MG63 (cell line): Measurements from ENCODE around the gene CRIM1. TPM values are rescaled to one million over a fixed set of nuclear protein-coding genes. Genes with fewer than 3 reads are reported as not detected.

ENCODE experiments used
- DNase-seq: peaks from one replicate; pipeline ENCODE4 v3.0.0-alpha.2; 2020
- H3K27me3 ChIP-seq: fragments of 250-450 bp; sonication (Bioruptor Pico); 2 replicates; pipeline ENCODE4 v1.5.1; 2020; ENCODE audit warnings: mild to moderate bottlenecking, moderate library complexity
- H3K36me3 ChIP-seq: fragments of 250-450 bp; sonication (Bioruptor Pico); 2 replicates; pipeline ENCODE4 v1.5.1; 2020; ENCODE audit warnings: mild to moderate bottlenecking, moderate library complexity
- H3K4me3 ChIP-seq: fragments of 250-450 bp; sonication (Bioruptor Pico); 2 replicates; pipeline ENCODE4 v1.5.1; 2020; ENCODE audit warnings: mild to moderate bottlenecking, moderate library complexity
- H3K9me3 ChIP-seq: fragments of 250-450 bp; sonication (Bioruptor Pico); 2 replicates; pipeline ENCODE4 v1.5.1; 2020; ENCODE audit warnings: mild to moderate bottlenecking, moderate library complexity
- total RNA-seq: library from RNA; depleted of rRNA; stranded (reverse); fragments of >200 nt; shearing (Covaris generic); gene quantifications from 2 replicates; pipeline ENCODE4 v1.2.3, GENCODE V29; 2014; ENCODE audit warnings: low replicate concordance

Gene CRIM1
- total RNA-seq, 1 experiment from 2014 or later, result 102 TPM

DNA sequence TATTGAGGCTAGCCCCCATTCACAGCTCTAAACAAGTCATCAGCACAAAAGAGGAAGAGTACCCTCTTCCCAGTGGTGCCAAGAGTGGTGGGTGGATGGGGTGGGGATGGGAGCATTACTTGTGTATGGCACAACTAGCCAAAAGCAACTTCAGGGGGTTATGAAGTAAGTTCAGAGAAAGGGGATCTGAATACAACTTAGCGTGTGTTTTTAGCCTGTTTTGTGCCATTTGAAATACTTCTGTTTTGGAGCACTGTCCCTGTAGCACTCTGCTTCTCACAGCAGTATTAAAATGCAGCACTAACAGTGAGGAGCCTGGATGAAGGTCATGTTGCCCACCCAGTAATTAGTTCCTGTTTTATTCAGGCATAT is 113.5 kb downstream of the CRIM1 start:
- Histone ChIP-seq H3K9me3 (no peaks in the 10 kb centered on the region; the same call in 1 of the 2 replicates), H3K4me3 (no peak overlapping the region), H3K36me3 (peaks cover 98% of the 10 kb centered on the region), H3K27me3 (no peaks in the 10 kb centered on the region)
- no peak for DNase-seq

DNA sequence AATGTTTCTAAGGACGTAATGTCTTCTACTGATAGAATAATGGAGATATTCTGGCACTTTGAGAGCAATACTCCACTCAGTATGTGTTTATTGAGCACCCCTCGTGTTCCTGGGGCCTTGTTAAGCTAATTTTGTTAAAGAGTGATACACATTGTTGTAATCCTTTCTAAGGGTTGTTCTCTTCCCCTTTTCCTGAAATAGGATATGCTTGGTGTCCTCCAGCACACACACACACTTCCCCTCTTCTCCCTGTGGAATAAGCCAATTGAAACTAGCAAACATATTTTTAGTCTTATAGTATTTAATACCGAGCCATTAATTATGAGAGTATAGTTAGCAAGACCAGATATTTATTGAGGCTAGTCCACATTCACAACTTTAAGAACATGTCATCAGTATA is 114.1 kb downstream of the CRIM1 start:
- DNase-seq, result no peak
- Histone ChIP-seq H3K9me3 (peaks cover 4% of the 10 kb centered on the region), H3K36me3 (peaks cover 98% of the 10 kb centered on the region), H3K27me3 (no peaks in the 10 kb centered on the region), H3K4me3 (no peak overlapping the region)

- no peak overlapping the region for H3K4me3 ChIP-seq
- H3K27me3 ChIP-seq, result no peaks in the 10 kb centered on the region
- H3K36me3 ChIP-seq, result peaks cover 99% of the 10 kb centered on the region
- no peak for DNase-seq
- peaks cover 28% of the 10 kb centered on the region for H3K9me3 ChIP-seq
Observed at GRCh38 chr2:36473230-36473629, 117.7 kb downstream of the CRIM1 start.

DNA sequence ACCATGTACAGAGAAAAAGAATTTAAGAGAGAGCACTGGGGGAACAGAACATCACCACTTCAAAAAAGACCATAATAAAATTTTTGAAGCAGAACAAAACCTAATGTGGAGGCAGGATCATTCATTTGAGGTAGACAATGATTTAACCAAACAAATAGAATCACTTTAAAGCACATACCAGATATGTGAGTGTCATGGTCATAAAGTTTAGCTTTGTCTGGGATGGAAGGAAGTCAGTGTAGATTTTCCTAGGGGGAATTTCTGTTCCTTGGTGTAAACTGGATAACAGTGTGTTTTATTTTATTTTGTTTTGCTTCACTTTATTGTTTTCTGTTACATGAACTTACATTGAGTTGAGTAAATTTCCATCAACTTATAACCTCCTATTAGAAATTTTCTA is 120.8 kb downstream of the CRIM1 start:
- Histone ChIP-seq H3K27me3 (no peaks in the 10 kb centered on the region), H3K4me3 (no peak overlapping the region), H3K9me3 (peaks cover 28% of the 10 kb centered on the region), H3K36me3 (peaks cover 97% of the 10 kb centered on the region)
- no peak for DNase-seq

GRCh38 chr2:36477315-36477714 is 121.7 kb downstream of the CRIM1 start:
- Histone ChIP-seq H3K9me3 (peaks cover 28% of the 10 kb centered on the region), H3K36me3 (peaks cover 97% of the 10 kb centered on the region), H3K4me3 (no peak overlapping the region)

DNA sequence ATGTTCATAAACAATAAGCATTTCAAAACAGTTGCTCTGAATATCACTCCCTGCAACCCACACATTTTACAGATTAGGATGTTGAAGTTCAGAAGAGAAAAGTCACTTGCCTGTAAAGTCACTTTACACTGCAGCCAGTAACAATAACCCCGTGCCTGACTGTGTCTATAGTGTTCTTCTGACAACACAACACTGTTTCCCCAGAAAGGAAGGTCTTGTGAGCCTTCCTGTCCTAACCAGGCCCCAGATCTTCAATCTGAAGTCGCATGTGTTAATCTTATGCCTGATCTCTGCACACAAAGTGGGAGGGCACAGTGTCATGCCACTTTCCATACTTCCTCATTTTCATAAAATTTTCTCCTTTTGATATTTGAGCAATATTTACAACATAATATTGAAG is 122.2 kb downstream of the CRIM1 start:
- Histone ChIP-seq H3K4me3 (no peak overlapping the region), H3K27me3 (no peaks in the 10 kb centered on the region), H3K9me3 (peaks cover 28% of the 10 kb centered on the region), H3K36me3 (peaks cover 97% of the 10 kb centered on the region)
- no peak for DNase-seq

More at GRCh38 chr2:36477315-36477714, 121.7 kb downstream of the CRIM1 start:
- no peak for DNase-seq
- no peaks in the 10 kb centered on the region for H3K27me3 ChIP-seq

- DNase-seq, result peak; percentile 86
- Histone ChIP-seq H3K9me3 (peaks cover 28% of the 10 kb centered on the region), H3K27me3 (no peaks in the 10 kb centered on the region), H3K4me3 (no peak overlapping the region), H3K36me3 (peaks cover 97% of the 10 kb centered on the region)
Observed at GRCh38 chr2:36478332-36478738, 122.8 kb downstream of the CRIM1 start.

DNA sequence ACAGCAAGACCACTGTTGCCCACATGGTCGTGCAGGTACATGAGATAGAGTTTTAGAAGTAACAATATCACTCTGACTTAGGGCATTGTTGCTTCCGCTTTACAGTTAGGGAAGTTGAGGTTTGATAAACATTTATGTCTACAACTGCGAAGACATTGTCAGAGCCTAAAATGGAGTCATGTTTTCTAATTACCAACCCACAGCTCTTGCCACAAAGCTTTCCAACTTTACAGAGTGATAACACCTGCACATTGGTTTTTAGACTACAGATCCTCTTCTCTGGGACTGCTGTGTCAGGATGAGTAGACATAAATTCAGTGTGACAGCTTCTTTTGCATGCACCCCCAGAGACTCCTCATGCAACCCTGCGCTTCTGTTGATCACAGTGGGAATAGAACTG is 123.4 kb downstream of the CRIM1 start:
- peaks cover 97% of the 10 kb centered on the region for H3K36me3 ChIP-seq
- H3K27me3 ChIP-seq, result no peaks in the 10 kb centered on the region
- no peak for DNase-seq
- H3K9me3 ChIP-seq, result peaks cover 28% of the 10 kb centered on the region
- no peak overlapping the region for H3K4me3 ChIP-seq

DNA sequence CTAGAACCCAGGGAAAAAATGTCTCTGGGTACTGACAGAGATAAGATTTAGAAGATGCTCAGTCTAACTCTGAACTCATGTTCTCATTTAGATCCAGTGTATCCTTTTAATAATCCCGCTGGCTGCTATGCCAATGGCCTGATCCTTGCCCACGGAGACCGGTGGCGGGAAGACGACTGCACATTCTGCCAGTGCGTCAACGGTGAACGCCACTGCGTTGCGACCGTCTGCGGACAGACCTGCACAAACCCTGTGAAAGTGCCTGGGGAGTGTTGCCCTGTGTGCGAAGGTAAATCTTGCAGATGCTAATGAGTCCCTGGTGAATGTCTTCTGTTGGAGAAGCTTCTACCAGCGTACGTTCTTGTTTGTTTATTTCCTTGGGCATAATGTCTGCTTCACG is 123.8 kb downstream of the CRIM1 start:
- Histone ChIP-seq H3K27me3 (no peaks in the 10 kb centered on the region), H3K36me3 (peaks cover 97% of the 10 kb centered on the region), H3K4me3 (no peak overlapping the region), H3K9me3 (peaks cover 24% of the 10 kb centered on the region)
- DNase-seq, result no peak

DNA sequence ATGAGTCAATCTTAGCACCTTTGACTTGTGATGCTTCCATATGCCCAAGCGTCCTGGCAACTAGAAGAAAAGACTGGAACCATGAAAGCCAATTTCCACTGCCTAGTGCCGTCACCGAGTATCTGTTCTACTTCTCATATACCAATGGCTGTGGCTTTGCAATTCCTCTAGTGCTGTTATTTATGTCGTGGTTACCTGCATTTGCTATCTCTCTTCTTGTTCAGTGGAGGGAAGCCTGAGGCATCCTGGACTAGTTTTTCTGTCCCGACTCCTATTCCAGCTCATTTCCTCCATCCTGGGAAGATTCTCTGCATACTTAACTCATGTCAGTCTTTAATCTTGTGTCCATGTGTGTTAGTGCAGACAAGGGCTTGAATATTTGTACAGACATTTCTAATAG is 124.5 kb downstream of the CRIM1 start:
- H3K4me3 ChIP-seq, result no peak overlapping the region
- H3K36me3 ChIP-seq, result peaks cover 97% of the 10 kb centered on the region
- peaks cover 20% of the 10 kb centered on the region for H3K9me3 ChIP-seq
- no peaks in the 10 kb centered on the region for H3K27me3 ChIP-seq
- no peak for DNase-seq

- no peak overlapping the region for H3K4me3 ChIP-seq
- H3K9me3 ChIP-seq, result peaks cover 14% of the 10 kb centered on the region
- no peak for DNase-seq
- H3K36me3 ChIP-seq, result peaks cover 93% of the 10 kb centered on the region
- H3K27me3 ChIP-seq, result no peaks in the 10 kb centered on the region
Observed at GRCh38 chr2:36480636-36481035, 125.1 kb downstream of the CRIM1 start.

GRCh38 chr2:36481709-36482108 is 126.1 kb downstream of the CRIM1 start:
- Histone ChIP-seq H3K27me3 (no peaks in the 10 kb centered on the region), H3K4me3 (no peak overlapping the region), H3K36me3 (peaks cover 82% of the 10 kb centered on the region), H3K9me3 (peaks cover 6% of the 10 kb centered on the region)
- no peak for DNase-seq

DNA sequence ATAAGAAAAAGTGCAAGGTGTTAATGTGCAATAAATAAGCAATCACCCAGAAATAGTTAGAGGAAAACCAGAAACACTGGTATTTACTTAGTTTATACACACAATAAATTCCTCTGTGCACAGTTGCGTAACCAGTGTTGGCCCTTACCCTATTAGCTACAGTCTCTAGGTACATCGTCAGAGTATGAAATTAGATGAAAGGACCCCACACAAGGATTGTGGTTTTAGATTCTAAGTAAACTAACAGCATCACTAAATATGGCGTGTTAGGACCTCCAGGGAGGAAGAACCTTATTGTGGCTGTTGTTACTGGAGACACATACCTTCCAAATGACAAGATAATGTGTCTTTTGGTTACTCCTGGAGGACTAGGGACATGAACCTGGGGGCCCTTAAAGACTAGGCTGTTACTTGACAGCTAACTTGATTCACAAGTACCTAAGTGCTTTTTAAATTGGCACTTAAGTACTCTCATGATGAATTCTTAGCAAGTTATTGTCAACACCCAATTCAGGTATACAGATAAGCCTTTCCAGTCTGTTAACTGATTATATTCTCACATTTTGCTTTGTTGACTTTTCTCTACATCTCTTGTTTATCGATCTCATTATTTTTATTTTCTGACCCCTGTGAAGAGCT is 127.1 kb downstream of the CRIM1 start:
- H3K36me3 ChIP-seq, result peaks cover 81% of the 10 kb centered on the region
- H3K27me3 ChIP-seq, result no peaks in the 10 kb centered on the region

DNA sequence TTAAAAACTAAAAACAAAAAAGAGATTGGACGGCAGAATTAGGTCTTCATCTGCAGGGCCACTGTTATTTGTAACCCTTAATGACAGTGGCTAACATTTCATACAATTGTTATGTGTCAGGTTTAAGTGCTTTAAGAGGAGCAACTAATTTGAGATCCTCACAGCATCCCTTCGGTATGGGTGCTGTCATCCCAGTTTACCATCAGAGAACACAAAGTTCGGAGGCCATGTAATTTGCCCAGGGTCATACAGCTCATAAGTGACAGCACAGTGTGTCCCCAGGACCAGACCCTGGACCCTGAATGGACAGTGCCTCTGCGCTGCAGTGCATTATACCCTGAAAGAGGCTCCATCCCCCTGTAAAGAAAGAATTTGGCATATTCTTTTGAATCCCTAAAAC is 127.7 kb downstream of the CRIM1 start:
- Histone ChIP-seq H3K4me3 (no peak overlapping the region), H3K36me3 (peaks cover 82% of the 10 kb centered on the region), H3K9me3 (no peaks in the 10 kb centered on the region), H3K27me3 (no peaks in the 10 kb centered on the region)
- no peak for DNase-seq

More for the DNA sequence above, 127.1 kb downstream of the CRIM1 start:
- Histone ChIP-seq H3K9me3 (no peaks in the 10 kb centered on the region), H3K4me3 (no peak overlapping the region)
- no peak for DNase-seq

DNA sequence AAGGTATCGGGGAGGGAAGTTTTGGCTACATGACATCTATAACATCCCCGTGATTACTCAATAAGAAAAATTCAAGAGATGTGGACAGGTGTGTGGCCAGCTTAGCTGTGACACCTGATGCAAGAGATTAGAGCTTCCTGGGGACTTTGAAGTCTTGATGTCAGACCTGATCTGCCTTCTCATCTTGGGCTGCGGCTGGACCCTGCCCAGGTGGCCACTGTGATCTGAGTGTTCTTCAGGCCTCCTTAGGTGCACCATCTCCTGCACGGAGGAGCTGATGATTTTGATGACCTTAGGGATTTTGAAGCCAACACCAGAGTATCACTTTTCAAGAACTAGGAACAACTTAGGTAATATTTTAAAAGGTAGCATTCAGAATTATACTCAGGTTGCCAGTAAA is 128.9 kb downstream of the CRIM1 start:
- Histone ChIP-seq H3K9me3 (no peaks in the 10 kb centered on the region), H3K27me3 (no peaks in the 10 kb centered on the region), H3K4me3 (no peak overlapping the region), H3K36me3 (peaks cover 84% of the 10 kb centered on the region)
- no peak for DNase-seq

DNA sequence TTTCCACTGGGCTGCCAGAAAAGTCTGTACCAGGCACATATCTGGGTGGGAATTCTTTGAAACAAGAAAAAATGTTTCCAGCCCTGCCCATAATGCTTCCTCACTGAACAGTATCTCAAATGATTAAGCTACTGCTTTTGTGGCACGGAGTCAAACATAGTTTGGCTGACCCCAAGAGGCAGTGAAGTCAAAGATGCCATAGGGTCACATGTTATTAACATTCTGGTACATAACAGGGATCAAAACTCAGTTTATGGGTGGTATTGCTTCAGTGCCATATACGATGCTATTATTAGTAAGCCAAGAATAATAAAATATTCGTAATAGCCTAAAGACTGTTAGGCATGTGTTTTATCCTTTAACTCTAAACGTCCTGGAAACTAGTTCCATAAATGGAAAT is 129.9 kb downstream of the CRIM1 start:
- Histone ChIP-seq H3K36me3 (peaks cover 84% of the 10 kb centered on the region), H3K4me3 (no peak overlapping the region)
- peak; percentile 87 for DNase-seq

DNA sequence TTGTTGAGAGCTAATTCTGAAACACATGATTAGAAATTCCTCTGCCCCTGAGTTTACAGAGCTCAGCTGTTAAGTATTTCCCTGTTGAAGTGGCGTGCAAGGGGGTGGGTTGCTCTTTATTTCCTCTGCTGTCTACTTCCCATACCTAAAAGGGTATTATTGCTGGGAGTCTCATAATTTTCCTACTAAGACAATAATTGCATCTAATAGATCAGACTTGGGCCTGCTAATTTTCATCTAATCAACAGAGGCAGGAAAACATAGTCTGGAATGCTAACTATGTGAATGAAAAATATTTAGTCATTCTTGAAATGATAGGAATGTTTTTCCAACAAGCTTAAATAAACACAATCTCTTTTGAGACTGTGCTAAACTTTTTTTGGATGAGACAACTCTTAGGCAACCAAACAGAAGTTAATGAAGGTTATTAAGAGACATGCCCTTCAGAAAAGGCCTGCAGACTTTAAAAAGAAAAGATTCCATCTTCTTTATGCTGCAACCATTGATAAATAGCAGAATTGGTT is 131.0 kb downstream of the CRIM1 start:
- Histone ChIP-seq H3K36me3 (peaks cover 83% of the 10 kb centered on the region), H3K27me3 (no peaks in the 10 kb centered on the region), H3K4me3 (no peak overlapping the region), H3K9me3 (no peaks in the 10 kb centered on the region)
- DNase-seq, result peak; percentile 46

More for the DNA sequence above, 129.9 kb downstream of the CRIM1 start:
- H3K27me3 ChIP-seq, result no peaks in the 10 kb centered on the region
- H3K9me3 ChIP-seq, result no peaks in the 10 kb centered on the region

- Histone ChIP-seq H3K9me3 (no peaks in the 10 kb centered on the region), H3K27me3 (no peaks in the 10 kb centered on the region), H3K36me3 (peaks cover 80% of the 10 kb centered on the region), H3K4me3 (no peak overlapping the region)
- DNase-seq, result no peak
Observed at GRCh38 chr2:36487947-36488346, 132.4 kb downstream of the CRIM1 start.
